GM12892 (cell line): ENCODE results near the gene TIGD3.

Source experiments
- POLR2A ChIP-seq: IDR thresholded peaks from 2 replicates; pipeline ENCODE4 v1.6.1; 2011; ENCODE audit warnings: low read depth, low read length, control low read depth
- POLR2AphosphoS5 ChIP-seq: IDR thresholded peaks from 2 replicates; pipeline ENCODE4 v1.6.1; 2011; ENCODE audit warnings: low read depth, low read length, control low read depth

DNA sequence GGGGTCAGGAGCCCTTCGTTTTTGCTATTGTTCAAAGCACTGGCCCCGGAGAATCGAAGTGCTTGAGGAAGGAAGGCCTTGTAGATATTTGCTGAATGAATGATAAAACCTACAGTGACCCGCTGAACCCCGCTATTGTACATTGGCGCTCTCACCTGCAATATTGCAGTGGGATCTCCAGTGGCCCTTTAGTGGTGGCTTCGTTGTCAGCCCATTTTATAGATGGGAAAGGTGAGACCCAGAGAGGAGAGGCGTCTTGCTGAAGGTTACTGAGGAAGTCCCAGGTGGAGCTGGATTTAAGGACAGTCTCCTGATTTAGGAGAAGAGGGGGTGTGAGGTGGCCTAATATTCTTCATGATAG, 38.7 kb upstream of the TIGD3 start:
- no peak for TF ChIP-seq POLR2AphosphoS5
- no peak for TF ChIP-seq POLR2A
